Prostate gland (tissue), 2 donors: ENCODE data around the gene ANO2. TPM values are rescaled to one million over a fixed set of nuclear protein-coding genes. Genes with fewer than 3 reads are reported as not detected.

Source experiments
- DNase-seq: peaks from one replicate; pipeline ENCODE4 v3.0.0-alpha.2; 2019; ENCODE audit warnings: low spot score
- H3K27ac ChIP-seq, 2 donors: fragments of 200-600 bp; sonication (generic); 2 replicates each; pipeline ENCODE4 v1.5.1; 2017 to 2019
- H3K27me3 ChIP-seq: fragments of 200-600 bp; sonication (generic); replicated peaks from 2 replicates; pipeline ENCODE4 v1.5.1; 2019; ENCODE audit not compliant: insufficient read depth
- H3K36me3 ChIP-seq, 2 donors: fragments of 200-600 bp; sonication (generic); 1 replicate in 1 of 2; 2 replicates in 1 of 2; pipeline versions ENCODE4 v1.5.1 to v1.8.1; 2017 to 2019
- H3K4me1 ChIP-seq: fragments of 200-600 bp; sonication (generic); replicated peaks from 2 replicates; pipeline ENCODE4 v1.5.1; 2019
- H3K4me3 ChIP-seq, 2 donors: fragments of 200-600 bp; sonication (generic); 2 replicates each; pipeline ENCODE4 v1.5.1; 2017 to 2019
- H3K9me3 ChIP-seq: fragments of 200-600 bp; sonication (generic); 2 replicates; pipeline ENCODE4 v1.5.1; 2017
- CTCF ChIP-seq, 4 experiments: fragments of 200-600 bp in 2 of 4; fragments of 450-650 bp in 2 of 4; sonication (generic) in 2 of 4; IDR thresholded peaks; 1 replicate in 3 of 4; 2 replicates in 1 of 4; pipeline ENCODE4 v1.5.1; 2016 to 2019; ENCODE audit warnings: antibody characterized with exemption in 4 of 4, mild to moderate bottlenecking in 2 of 4, moderate library complexity in 2 of 4
- POLR2A ChIP-seq: fragments of 450-650 bp; IDR thresholded peaks from one replicate; pipeline ENCODE4 v1.6.1; 2016; ENCODE audit warnings: antibody characterized with exemption, mild to moderate bottlenecking
- POLR2AphosphoS5 ChIP-seq: sonication (generic); formaldehyde crosslinking; IDR thresholded peaks from one replicate; pipeline ENCODE4 v1.6.1; 2017; ENCODE audit warnings: antibody characterized with exemption
- WGBS: methylation state at CpG from one replicate; pipeline ENCODE4 v1.1.5; 2018; 5-methylcytosine and 5-hydroxymethylcytosine counted together
- intact Hi-C: fragments of 100-400 bp; cut with DNase I; formaldehyde crosslinking; loops from one replicate; pipeline ENCODE4 v1.14.2; 2022
- total RNA-seq, 2 donors: library from RNA; depleted of rRNA; stranded (reverse); fragments of >200 nt; gene quantifications; one replicate each; pipeline ENCODE4 v1.1.0, GENCODE V29; 2016

The ANO2 gene
- total RNA-seq, 2 donors from 2014 or later, result 0.64 to 7.0 TPM

GRCh38 chr12:5872745-5873144 lies 72.3 kb downstream of the ANO2 start:
- no peaks in the 10 kb centered on the region for H3K27me3 ChIP-seq
- WGBS, result 75% methylated on average over 4 of the region's 4 CpGs
- no peaks in the 10 kb centered on the region for H3K36me3 ChIP-seq
- TF ChIP-seq CTCF (IDR thresholded peaks at IDR 0.05), result peak in 1 of 4 experiments; percentile 30
- no peak for TF ChIP-seq POLR2AphosphoS5
- no peak for TF ChIP-seq POLR2A
- DNase-seq, result no peak
- no peak overlapping the region for H3K4me3 ChIP-seq
- H3K27ac ChIP-seq, result no peak overlapping the region
- intact Hi-C loops, result no loop called here
- no peaks in the 10 kb centered on the region for H3K9me3 ChIP-seq
- no peaks in the 10 kb centered on the region for H3K4me1 ChIP-seq

- Histone ChIP-seq H3K4me3 (no peak overlapping the region), H3K36me3 (no peaks in the 10 kb centered on the region), H3K27me3 (no peaks in the 10 kb centered on the region), H3K9me3 (no peaks in the 10 kb centered on the region), H3K4me1 (no peaks in the 10 kb centered on the region), H3K27ac (no peak overlapping the region)
- DNase-seq, result no peak
- WGBS, result 45% methylated on average over 1 of the region's 1 CpG
- TF ChIP-seq POLR2AphosphoS5 (no peak), POLR2A (no peak), CTCF (IDR thresholded peaks at IDR 0.05) (no peak)
- intact Hi-C loops, result no loop called here
Measured at GRCh38 chr12:5871741-5872140, 73.3 kb downstream of the ANO2 start.

- TF ChIP-seq CTCF (IDR thresholded peaks at IDR 0.05) (no peak), POLR2A (no peak), POLR2AphosphoS5 (no peak)
Measured at GRCh38 chr12:5870183-5870582, 74.9 kb downstream of the ANO2 start.

GRCh38 chr12:5868625-5869295 lies 76.3 kb downstream of the ANO2 start:
- Histone ChIP-seq H3K4me1 (no peaks in the 10 kb centered on the region), H3K27me3 (no peaks in the 10 kb centered on the region), H3K27ac (no peak overlapping the region), H3K4me3 (no peak overlapping the region), H3K36me3 (no peaks in the 10 kb centered on the region), H3K9me3 (no peaks in the 10 kb centered on the region)
- no peak for DNase-seq
- 80% methylated on average over 10 of the region's 10 CpGs for WGBS
- TF ChIP-seq POLR2A (no peak), POLR2AphosphoS5 (no peak), CTCF (IDR thresholded peaks at IDR 0.05) (no peak)
- intact Hi-C loops, result no loop called here

More at GRCh38 chr12:5870183-5870582, 74.9 kb downstream of the ANO2 start:
- Histone ChIP-seq H3K27ac (no peak overlapping the region), H3K36me3 (no peaks in the 10 kb centered on the region), H3K9me3 (no peaks in the 10 kb centered on the region), H3K4me1 (no peaks in the 10 kb centered on the region), H3K27me3 (no peaks in the 10 kb centered on the region), H3K4me3 (no peak overlapping the region)
- no peak for DNase-seq
- intact Hi-C loops, result no loop called here
- WGBS, result 63% methylated on average over 3 of the region's 3 CpGs

GRCh38 chr12:5865397-5865796 lies 79.7 kb downstream of the ANO2 start:
- no peak for DNase-seq
- Histone ChIP-seq H3K27me3 (no peaks in the 10 kb centered on the region), H3K4me1 (no peaks in the 10 kb centered on the region), H3K36me3 (no peaks in the 10 kb centered on the region), H3K27ac (no peak overlapping the region), H3K4me3 (no peak overlapping the region), H3K9me3 (no peaks in the 10 kb centered on the region)
- TF ChIP-seq POLR2A (no peak), CTCF (IDR thresholded peaks at IDR 0.05) (no peak), POLR2AphosphoS5 (no peak)
- 93% methylated on average over 2 of the region's 2 CpGs for WGBS
- intact Hi-C loops, result no loop called here
